Measurements from ENCODE around the gene ANKRD13C.
"Not testable (repeated sequence)": the region's sequence is repeated elsewhere in the genome, so short reads cannot be mapped to it uniquely, and the experiment has no call there.

ANKRD13C gene

GRCh38 chr1:70360321-70360720 is 5.8 kb upstream of the ANKRD13C start:
- DNase-seq (ENCODE audit: low spot score), result no peak

DNA sequence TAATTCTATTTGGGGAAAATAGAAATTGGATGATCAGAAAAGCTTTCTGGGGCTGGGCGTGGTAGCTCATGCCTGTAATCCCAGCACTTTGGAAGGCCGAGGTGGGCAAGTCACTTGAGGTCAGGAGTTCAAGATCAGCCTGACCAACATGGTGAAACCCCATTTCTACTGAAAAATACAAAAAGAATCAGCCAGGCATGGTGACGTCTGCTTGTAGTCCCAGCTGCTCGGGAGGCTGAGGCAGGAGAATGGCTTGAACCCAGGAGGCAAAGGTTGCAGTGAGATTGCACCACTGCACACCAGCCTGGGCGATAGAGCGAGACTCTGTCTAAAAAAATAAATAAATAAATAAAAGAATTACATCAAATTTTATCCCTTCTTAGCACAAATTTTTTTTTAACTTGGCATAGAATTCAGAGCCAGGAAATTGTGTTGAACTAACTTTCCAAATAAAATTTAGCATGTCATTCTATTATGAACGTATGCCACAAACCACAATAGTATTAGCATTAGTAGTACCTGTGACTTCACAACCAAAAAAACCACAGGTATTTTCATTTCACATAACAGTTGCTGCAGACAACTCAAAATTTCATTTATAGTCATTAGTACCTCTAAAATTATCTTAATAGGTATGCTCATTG is 4.5 kb upstream of the ANKRD13C start:
- no peak for DNase-seq (ENCODE audit: low spot score)

GRCh38 chr1:70355920-70356319 is 1.4 kb upstream of the ANKRD13C start:
- no peak for DNase-seq (ENCODE audit: low spot score)

DNA sequence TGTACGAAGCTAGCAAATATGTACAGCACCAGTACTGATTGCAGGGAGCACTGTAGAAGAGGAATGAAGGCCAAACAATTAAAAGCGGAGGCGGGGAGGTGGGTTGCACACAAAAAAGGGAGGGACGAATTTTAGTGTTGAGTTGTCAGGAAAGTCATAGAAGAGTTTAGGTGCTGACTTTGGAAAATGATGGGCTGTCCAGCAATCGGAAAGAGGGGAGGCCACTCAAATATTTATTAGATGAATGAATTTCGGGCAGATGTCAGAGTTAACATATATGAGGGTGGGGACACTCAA is 537 bp upstream of the ANKRD13C start:
- no peak for DNase-seq (ENCODE audit: low spot score)

DNA sequence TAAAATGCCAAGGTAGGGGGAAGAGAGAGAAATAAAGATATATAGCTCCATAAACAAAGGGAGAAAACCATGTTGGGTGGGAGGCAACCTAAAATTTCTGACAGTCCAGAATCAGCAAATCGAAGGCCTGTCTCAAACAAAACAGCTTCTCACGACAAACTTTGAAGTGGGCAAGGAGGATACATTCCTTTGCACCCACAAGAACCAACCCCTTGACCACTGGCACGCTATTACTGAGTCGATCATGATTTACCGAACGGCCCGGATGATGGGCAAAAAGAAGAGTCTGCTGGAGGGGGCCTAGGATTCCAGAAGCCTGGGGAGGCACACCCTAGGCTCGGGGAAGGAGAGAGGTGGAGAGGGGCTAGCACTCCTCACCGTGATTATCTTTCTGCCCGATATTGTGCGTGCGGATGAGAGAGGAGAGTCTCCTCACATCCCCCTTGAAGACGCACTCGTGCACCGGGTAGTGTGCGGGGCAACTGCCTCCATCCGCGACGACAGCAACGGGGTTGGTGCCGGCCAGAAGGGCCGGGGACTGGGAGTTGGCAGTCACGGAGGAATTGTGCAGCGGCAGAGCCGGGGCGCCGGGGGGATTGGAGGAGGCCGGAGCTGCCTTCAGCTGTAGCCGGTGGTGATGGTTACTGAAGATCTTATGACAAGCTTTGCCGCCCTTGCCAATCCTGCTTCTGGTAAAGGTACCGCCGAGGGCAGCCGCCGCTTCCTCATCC is 756 bp downstream of the ANKRD13C start:
- peak; percentile 19 for DNase-seq (ENCODE audit: low spot score)

DNA sequence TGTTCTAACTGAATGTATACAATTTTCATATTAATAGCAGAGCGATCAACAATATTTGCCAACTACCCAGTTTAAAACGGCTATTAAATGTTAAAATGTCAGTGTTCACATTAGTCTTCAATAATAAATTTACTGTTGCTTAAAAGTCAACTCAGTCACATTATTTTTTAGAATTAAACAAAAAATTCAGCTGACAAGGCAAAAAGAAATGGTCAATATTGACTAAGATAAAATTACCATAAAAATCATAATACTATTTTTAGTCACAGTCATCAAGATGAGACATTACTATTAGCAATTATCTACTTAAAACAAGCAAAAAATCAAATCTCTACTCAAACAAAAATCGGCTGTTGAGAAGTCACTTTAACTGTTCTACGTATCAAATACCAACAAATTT is 1.5 kb downstream of the ANKRD13C start:
- no peak for DNase-seq (ENCODE audit: low spot score)

- DNase-seq (ENCODE audit: low spot score), result not testable (repeated sequence)
Measured at GRCh38 chr1:70349799-70350198, 4.7 kb downstream of the ANKRD13C start.

DNA sequence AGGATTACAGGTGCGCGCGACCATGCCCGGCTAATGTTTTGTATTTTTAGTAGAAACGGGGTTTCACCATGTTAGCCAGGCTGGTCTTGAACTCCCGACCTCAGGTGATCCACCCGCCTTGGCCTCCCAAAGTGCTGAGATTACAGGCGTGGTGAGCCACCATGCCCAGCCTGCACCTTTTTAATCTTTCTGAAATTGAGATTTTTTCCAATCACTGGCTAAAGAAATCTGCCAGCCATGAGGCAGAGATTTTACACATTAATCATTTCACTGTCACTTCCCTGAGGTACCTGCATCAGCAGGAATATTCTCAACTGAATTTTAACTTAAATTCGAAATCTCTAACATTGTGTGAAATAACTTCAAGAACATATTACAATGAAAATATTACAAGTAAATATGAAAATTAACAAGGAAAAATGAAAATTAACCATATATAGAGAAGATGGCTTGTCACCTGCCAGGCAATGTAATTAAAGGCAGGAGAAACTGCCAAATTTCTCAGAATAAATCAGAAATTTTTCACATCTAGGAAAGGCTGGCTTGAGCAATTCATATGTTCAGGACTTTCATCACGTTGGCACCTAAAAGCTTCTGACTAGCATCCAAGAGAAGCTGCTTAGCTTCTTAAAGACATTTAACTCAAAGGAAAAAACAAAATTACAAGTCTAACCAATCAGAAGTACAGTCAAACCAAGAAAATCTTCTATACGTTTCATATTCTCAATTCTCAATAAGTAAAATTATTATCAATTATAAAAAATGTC is 5.9 kb downstream of the ANKRD13C start:
- no peak for DNase-seq (ENCODE audit: low spot score)

GRCh38 chr1:70339644-70340043 is 14.9 kb downstream of the ANKRD13C start:
- DNase-seq (ENCODE audit: low spot score), result not testable (repeated sequence)

- no peak for DNase-seq (ENCODE audit: low spot score)
Measured at GRCh38 chr1:70336050-70336449, 18.5 kb downstream of the ANKRD13C start.

DNA sequence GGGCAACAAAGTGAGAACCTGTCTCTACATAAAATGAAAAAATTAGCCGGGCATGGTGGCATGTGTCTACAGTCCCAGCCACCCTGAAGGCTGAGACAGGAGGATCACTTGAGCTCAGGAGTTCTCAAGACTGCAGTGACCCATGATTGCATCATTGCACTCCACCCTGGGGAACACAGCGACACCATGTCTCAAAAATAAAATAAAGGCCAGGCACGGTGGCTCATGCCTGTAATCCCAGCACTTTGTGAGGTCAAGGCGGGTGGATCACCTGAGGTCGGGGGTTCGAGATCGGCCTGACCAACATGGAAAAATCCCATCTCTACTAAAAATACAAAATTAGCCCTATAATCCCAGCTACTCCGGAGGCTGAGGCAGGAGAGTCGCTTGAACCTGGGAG is 20.1 kb downstream of the ANKRD13C start:
- no peak for DNase-seq (ENCODE audit: low spot score)

DNA sequence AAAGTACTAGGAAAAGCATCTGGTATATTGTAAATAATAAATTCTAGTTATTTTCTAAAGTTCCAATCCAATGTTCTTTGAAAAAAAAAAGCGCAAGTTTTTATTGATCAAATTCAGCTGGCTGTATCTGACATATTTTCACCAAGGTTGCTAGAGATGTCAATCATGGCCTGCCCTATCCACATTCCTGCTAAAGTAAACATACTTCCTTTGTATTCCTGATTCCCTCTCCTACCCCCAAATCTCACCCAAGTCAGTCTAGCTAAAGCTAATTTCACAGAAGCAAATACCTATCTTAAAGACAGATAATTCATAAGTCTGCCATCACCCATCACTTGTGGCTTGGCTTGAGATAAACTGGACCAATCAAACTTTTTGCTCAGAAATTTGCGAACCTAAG is 21.3 kb downstream of the ANKRD13C start:
- no peak for DNase-seq (ENCODE audit: low spot score)

DNA sequence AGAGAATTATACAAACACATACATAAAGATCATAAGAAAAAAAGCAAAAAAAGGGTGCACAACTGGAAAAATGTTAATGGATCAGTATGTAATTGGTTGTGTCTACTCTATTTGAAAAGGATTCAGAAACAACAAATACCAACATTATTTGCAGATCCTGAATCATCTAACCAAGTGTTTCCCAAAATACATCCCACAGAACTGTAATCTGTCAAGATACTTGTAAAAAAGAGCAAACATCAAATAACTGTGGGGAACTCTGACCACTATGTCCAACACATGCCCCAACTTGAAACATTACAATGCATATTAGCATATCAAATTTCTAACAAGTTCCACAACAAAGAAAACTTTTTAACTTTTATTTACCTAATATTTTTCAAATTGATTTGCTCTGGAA is 22.6 kb downstream of the ANKRD13C start:
- DNase-seq (ENCODE audit: low spot score), result no peak

DNA sequence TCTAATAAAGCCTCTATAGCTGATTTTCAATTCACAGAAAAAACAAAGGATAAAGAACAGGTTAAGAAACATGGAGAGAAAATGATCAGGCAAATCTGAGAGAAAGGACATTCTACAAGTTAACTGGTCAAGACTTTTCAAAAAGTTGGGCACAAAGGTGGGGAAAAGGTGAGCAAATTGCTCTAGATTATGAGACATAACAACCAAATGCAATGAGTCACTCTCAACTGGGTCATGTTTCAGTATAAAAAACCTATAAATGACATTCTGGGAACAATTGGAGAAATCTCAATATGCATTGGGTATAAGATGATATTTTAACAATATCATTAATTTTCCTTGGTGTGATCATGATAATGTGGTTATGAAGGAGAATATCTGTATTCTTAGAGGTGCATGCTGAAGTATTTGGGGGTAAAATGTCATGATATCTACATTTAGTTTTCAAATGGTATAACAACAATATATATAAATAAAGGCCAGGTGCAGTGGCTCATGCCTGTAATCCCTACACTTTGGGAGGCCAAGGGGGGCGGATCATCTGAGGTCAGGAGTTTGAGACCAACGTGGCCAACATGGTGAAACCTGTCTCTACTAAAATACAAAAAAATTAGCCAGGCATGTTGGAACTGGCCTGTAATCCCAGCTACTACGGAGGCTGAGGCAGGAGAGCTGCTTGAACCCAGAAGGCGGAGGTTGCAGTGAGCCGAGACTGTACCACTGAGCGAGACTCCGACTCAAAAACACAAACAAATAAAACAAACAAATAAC is 27.0 kb downstream of the ANKRD13C start:
- no peak for DNase-seq (ENCODE audit: low spot score)

GRCh38 chr1:70324683-70325082 is 29.8 kb downstream of the ANKRD13C start:
- DNase-seq (ENCODE audit: low spot score), result no peak

- peak; percentile 74 for DNase-seq (ENCODE audit: low spot score)
Measured at GRCh38 chr1:70319750-70320149, 34.8 kb downstream of the ANKRD13C start.

DNA sequence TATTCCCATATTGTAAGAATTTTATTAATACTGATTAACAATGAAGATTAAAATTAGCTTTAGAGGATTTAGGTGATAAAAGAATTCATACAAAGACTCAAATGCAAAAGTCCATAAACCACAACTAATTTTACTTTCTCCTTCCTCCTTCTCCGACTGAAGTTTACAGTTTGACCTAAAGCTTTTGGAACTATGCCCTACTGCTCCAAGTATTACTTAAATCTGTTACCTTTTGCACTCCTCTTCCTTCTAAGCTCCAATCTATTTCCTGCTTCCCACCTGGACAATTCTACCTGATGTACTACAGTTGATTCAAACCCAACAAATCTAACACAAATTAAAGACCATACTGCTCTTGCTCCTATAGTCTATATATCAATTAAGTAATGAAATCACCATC is 36.3 kb downstream of the ANKRD13C start:
- DNase-seq (ENCODE audit: low spot score), result no peak

GRCh38 chr1:70317087-70317486 is 37.4 kb downstream of the ANKRD13C start:
- DNase-seq (ENCODE audit: low spot score), result no peak

DNA sequence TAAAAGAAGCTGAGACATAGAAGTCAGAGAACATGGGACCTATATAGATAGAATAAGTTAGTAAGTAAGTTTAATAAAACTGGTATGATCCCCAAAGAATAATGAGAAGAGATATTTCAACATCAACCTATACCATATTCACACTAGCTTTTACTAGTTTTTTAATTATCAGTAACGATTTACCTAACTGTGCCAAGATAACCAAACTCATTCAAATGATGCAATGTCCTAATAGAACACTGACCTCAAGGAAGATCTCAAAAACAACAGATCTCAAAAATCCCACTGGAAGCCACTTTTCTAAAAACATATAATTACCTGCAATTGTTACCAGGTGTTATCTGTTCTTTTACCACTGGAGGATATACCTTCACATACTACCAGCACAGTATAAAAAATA is 38.7 kb downstream of the ANKRD13C start:
- no peak for DNase-seq (ENCODE audit: low spot score)

- DNase-seq (ENCODE audit: low spot score), result no peak
Measured at GRCh38 chr1:70314706-70315304, 39.7 kb downstream of the ANKRD13C start.

DNA sequence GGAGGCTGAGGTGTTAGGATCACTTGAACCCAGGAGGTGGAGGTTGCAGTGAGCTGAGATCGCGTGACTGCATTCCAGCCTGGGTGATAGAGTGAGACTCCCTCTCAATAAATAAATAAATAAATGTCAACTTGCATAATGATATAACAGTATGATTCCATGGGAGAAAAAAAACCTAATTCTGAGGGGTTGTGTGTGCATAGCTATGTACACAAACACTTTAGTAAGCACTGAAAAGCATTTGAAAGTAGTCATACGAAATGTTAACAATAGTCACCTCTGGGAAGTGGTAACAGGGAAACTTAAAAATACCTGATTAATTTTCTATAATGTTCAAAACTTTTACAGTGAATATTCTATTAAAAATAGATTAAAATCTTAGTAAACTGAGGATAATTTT is 43.2 kb downstream of the ANKRD13C start:
- no peak for DNase-seq (ENCODE audit: low spot score)

GRCh38 chr1:70299472-70299871 is 55.0 kb downstream of the ANKRD13C start:
- DNase-seq (ENCODE audit: low spot score), result no peak

Measured in kidney capillary endothelial cell (primary cell).